ENCODE results near the gene ERC2.
"Not testable (repeated sequence)": the region's sequence is repeated elsewhere in the genome, so short reads cannot be mapped to it uniquely, and the experiment has no call there.

The ERC2 gene

DNA sequence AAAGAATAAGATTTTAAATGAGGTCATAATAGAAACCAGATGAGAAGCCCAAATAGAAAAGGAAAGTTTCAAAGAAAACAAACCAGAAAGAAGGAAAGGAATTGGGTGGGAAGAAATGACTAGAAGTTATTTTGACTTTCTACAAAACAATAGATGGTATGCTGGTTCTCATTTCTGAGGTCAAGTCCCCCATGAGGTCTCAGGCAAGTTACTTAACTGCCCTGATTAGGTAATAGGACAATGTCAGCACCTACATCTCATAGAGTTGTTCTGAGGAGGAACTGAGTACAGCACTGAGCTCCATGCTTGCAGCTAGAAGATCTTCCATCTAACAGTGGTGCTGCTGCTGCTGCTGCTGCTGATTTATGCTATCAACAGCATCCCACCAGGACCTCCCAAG, 185.9 kb downstream of the ERC2 start:
- H3K36me3 ChIP-seq (ENCODE audit: control insufficient read depth, insufficient read depth, low read length, severe bottlenecking), result no peaks in the 10 kb centered on the region
- peaks cover 19% of the 10 kb centered on the region for H3K27me3 ChIP-seq (replicated peaks; ENCODE audit: control insufficient read depth, insufficient read depth, low read length)
- peak; percentile 41 for DNase-seq (ENCODE audit: low read depth)
- H3K9ac ChIP-seq (ENCODE audit: low read length), result no peak overlapping the region
- no peaks in the 10 kb centered on the region for H3K4me1 ChIP-seq (ENCODE audit: control insufficient read depth, insufficient read depth, low read length)
- H3K9me3 ChIP-seq (ENCODE audit: control insufficient read depth, low read length), result peaks cover 13% of the 10 kb centered on the region
- no peak overlapping the region for H3K4me3 ChIP-seq (ENCODE audit: low read length)

DNA sequence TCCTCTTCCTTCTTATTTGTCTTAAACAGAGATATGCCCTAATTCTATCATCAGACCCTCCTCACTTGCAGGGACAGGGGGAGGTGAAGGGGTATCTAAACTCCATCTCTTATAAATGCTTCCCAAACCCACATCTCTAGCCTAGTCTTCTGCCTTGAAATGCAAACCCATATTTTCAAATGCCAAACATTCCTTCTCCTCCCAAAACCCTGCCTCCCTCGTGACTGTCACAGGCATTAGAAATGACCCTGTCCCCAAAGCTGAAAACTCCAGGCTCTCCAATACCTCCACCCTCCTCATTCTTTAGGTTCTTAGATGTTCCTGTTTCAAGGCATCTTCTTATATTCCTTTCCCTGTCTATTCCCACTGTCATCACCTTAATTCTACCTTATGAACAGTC, 191.0 kb downstream of the ERC2 start:
- Histone ChIP-seq H3K9ac (ENCODE audit: low read length) (no peak overlapping the region), H3K27me3 (replicated peaks; ENCODE audit: control insufficient read depth, insufficient read depth, low read length) (peaks cover 11% of the 10 kb centered on the region)
- DNase-seq (ENCODE audit: low read depth), result no peak

DNA sequence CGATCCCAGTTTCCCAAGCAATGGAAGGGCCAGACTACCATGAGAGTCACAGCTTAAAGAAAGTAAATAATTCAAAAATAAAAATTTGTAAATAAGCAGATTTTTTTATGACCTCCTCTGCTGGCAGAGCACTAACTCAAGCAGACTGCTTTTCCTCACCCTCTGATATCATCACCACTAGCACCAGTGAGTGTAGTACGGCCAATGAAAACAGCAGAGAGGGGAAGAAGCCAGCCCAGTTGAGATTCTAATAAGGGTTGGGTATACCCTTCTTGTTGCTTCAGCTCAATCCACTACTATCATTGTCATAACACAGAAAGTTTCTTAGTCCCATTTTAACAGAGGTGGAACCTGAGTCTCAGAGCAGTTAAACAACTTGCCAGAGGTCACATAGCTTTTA, 193.1 kb downstream of the ERC2 start:
- Histone ChIP-seq H3K9me3 (ENCODE audit: control insufficient read depth, low read length) (peaks cover 12% of the 10 kb centered on the region), H3K9ac (ENCODE audit: low read length) (no peak overlapping the region)

More for the DNA sequence above, 191.0 kb downstream of the ERC2 start:
- peaks cover 13% of the 10 kb centered on the region for H3K9me3 ChIP-seq (ENCODE audit: control insufficient read depth, low read length)
- H3K4me3 ChIP-seq (ENCODE audit: low read length), result no peak overlapping the region
- H3K4me1 ChIP-seq (ENCODE audit: control insufficient read depth, insufficient read depth, low read length), result no peaks in the 10 kb centered on the region
- H3K36me3 ChIP-seq (ENCODE audit: control insufficient read depth, insufficient read depth, low read length, severe bottlenecking), result no peaks in the 10 kb centered on the region

DNA sequence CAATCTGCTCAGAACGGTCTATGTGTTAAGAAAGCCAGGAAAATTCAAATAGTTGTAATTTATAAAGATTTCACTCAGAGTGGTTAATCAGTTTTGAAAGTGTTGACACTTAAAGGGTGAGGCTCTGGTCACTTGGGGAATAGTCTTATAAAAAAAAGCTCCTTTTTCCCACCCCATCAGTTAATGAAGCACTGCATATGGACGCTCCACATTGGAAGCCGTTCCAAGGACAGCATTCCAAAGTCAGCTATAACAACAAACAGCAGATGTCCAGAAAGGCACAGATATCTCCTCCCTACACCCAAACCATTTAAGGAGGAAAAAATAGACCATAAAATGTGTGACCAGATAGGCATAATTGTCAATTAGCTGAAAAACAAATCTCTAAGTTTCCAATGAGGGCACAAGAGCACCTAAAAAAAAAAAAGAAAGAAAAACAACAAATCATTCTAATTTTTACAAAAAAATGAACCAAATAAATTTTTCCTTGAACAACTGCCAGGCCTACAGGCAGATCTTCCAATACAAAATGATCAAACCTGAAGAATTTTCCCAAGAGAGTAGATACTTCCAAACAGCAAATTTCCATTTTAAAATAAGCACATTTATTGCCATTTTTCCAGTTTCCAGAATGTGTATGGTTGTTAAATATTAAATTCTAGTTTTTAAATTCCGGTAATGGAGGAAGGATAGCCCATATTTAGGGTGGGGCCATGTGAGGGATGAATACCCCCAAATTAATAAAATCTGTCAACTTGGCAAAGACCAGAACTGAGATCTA, 198.3 kb downstream of the ERC2 start:
- Histone ChIP-seq H3K9me3 (ENCODE audit: control insufficient read depth, low read length) (peaks cover 5% of the 10 kb centered on the region), H3K4me1 (ENCODE audit: control insufficient read depth, insufficient read depth, low read length) (no peaks in the 10 kb centered on the region), H3K4me3 (ENCODE audit: low read length) (no peak overlapping the region), H3K27me3 (replicated peaks; ENCODE audit: control insufficient read depth, insufficient read depth, low read length) (peaks cover 3% of the 10 kb centered on the region), H3K36me3 (ENCODE audit: control insufficient read depth, insufficient read depth, low read length, severe bottlenecking) (no peaks in the 10 kb centered on the region), H3K9ac (ENCODE audit: low read length) (no peak overlapping the region)
- peak; percentile 46 for DNase-seq (ENCODE audit: low read depth)

More for the DNA sequence above, 193.1 kb downstream of the ERC2 start:
- no peaks in the 10 kb centered on the region for H3K4me1 ChIP-seq (ENCODE audit: control insufficient read depth, insufficient read depth, low read length)
- no peaks in the 10 kb centered on the region for H3K36me3 ChIP-seq (ENCODE audit: control insufficient read depth, insufficient read depth, low read length, severe bottlenecking)
- H3K27me3 ChIP-seq (replicated peaks; ENCODE audit: control insufficient read depth, insufficient read depth, low read length), result peaks cover 8% of the 10 kb centered on the region
- no peak overlapping the region for H3K4me3 ChIP-seq (ENCODE audit: low read length)
- DNase-seq (ENCODE audit: low read depth), result no peak

DNA sequence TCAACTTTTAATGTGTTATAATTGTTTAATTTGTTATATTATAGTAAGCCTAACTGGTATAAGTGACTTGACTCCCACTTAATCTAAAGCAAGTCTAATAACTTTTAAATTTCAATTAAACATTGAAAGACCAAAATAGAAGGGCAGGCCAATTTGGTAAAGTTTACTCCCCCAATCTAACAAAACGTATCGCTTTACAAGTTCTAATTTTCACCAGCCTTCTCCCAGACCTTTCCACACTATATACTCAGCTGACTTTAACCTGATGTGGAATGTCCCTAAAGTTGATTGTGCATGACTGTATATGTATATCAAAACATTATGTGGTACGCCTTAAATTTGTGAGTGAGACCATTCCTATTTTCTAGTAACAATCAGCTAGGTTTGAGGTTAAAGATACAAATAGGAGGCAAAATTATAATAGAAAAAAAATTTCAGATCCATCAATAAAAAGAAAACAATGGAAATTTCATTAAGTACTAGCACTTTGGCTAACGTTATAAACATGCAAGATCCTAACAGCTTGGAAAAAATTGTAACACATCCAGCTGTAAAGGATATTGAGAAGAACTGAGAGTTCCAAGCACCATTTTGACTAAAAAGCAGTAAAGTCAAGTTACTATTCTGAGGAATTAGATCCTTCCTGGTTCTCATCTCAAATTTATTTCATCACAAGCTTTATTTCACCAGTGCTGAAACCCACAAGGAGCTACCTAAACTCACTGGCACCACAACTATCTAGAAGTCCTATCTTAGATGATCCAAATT, 199.5 kb downstream of the ERC2 start:
- DNase-seq (ENCODE audit: low read depth), result no peak
- Histone ChIP-seq H3K9ac (ENCODE audit: low read length) (no peak overlapping the region), H3K4me3 (ENCODE audit: low read length) (no peak overlapping the region)

DNA sequence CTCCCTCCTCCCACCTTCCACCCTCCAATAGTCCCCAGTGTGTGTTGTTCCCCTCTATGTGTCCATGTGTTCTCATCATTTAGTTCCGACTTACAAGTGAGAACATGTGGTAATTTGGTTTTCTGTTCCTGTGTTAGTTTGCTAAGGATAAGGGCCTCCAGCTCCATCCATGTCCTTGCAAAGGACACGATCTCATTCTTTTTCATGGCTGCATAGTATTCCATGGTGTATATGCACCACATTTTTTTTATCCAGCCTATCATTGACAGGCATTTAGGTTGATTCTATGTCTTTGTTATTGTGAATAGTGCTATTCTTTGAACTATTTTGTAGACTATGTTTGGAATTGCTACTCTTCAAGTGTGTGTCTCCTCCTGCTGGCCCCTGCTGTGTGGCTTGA, 206.4 kb downstream of the ERC2 start:
- Histone ChIP-seq H3K27me3 (replicated peaks; ENCODE audit: control insufficient read depth, insufficient read depth, low read length) (peaks cover 10% of the 10 kb centered on the region), H3K9me3 (ENCODE audit: control insufficient read depth, low read length) (peaks cover 11% of the 10 kb centered on the region)

More for the DNA sequence above, 199.5 kb downstream of the ERC2 start:
- Histone ChIP-seq H3K4me1 (ENCODE audit: control insufficient read depth, insufficient read depth, low read length) (no peaks in the 10 kb centered on the region), H3K36me3 (ENCODE audit: control insufficient read depth, insufficient read depth, low read length, severe bottlenecking) (no peaks in the 10 kb centered on the region), H3K9me3 (ENCODE audit: control insufficient read depth, low read length) (peaks cover 5% of the 10 kb centered on the region), H3K27me3 (replicated peaks; ENCODE audit: control insufficient read depth, insufficient read depth, low read length) (peaks cover 3% of the 10 kb centered on the region)

DNA sequence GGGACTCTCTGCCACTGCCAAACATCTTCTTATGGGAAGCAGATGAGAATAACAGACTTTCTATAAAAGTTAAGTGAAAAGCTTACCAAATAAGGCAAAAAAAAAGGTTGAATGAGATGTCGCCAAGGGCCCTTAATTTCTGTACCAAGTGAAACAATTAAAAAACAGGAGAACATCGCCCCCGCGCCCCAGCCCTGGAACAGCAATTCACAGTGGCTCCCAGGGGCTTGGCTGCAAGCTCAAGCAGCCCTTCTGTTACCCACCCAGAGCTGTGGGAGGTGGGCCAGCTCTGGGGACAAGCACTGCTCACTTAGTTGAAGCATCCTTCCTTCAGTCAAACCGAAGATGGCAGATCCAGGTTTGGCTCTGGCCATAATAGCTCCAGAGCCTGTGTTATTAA, 208.0 kb downstream of the ERC2 start:
- peaks cover 9% of the 10 kb centered on the region for H3K9me3 ChIP-seq (ENCODE audit: control insufficient read depth, low read length)
- H3K27me3 ChIP-seq (replicated peaks; ENCODE audit: control insufficient read depth, insufficient read depth, low read length), result peaks cover 17% of the 10 kb centered on the region
- H3K36me3 ChIP-seq (ENCODE audit: control insufficient read depth, insufficient read depth, low read length, severe bottlenecking), result no peaks in the 10 kb centered on the region
- H3K9ac ChIP-seq (ENCODE audit: low read length), result no peak overlapping the region
- no peak for DNase-seq (ENCODE audit: low read depth)
- no peaks in the 10 kb centered on the region for H3K4me1 ChIP-seq (ENCODE audit: control insufficient read depth, insufficient read depth, low read length)
- no peak overlapping the region for H3K4me3 ChIP-seq (ENCODE audit: low read length)

More for the DNA sequence above, 206.4 kb downstream of the ERC2 start:
- H3K4me1 ChIP-seq (ENCODE audit: control insufficient read depth, insufficient read depth, low read length); H3K9ac ChIP-seq (ENCODE audit: low read length); H3K36me3 ChIP-seq (ENCODE audit: control insufficient read depth, insufficient read depth, low read length, severe bottlenecking); H3K4me3 ChIP-seq (ENCODE audit: low read length); DNase-seq (ENCODE audit: low read depth): not testable (repeated sequence)

DNA sequence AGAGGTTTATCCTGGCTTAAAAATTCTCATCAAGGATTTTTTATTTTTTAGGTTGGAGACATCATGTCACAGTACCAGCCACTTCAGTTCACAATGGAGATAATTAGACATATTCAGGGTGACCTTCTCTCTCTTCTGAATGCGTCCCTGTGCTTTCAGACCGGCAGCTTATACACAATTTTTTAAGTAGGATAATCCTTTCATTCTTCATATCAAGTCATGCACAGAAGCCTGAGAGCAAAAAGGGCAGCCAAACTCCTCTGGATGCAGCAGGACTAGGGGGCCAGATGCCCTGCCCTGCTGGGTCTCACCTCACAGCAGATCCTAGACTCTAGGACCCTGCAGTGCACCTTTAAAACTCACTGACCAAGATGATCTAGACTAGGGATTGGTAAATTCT, 210.4 kb downstream of the ERC2 start:
- H3K9ac ChIP-seq (ENCODE audit: low read length), result no peak overlapping the region
- peaks cover 6% of the 10 kb centered on the region for H3K9me3 ChIP-seq (ENCODE audit: control insufficient read depth, low read length)
- H3K4me1 ChIP-seq (ENCODE audit: control insufficient read depth, insufficient read depth, low read length), result no peaks in the 10 kb centered on the region
- peaks cover 21% of the 10 kb centered on the region for H3K27me3 ChIP-seq (replicated peaks; ENCODE audit: control insufficient read depth, insufficient read depth, low read length)
- no peak overlapping the region for H3K4me3 ChIP-seq (ENCODE audit: low read length)
- no peaks in the 10 kb centered on the region for H3K36me3 ChIP-seq (ENCODE audit: control insufficient read depth, insufficient read depth, low read length, severe bottlenecking)
- no peak for DNase-seq (ENCODE audit: low read depth)

DNA sequence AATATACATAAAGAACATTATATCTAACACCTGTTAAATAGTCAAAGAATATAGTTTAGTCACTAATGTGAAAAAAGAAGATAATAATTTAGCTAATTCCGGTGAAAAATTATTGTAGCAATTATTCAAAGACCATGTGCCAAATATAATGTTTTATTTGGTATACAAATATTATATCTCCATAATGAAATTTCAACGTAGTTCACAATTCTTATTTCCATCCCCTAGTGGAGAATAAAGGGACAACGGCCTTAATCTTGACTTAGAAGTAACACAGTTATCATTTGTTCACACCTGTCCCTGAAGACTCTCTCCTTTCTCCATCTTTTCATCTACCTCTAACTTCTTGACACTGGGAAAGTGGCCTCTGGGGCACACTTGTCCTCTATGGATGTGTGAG, 213.4 kb downstream of the ERC2 start:
- H3K9me3 ChIP-seq (ENCODE audit: control insufficient read depth, low read length), result no peaks in the 10 kb centered on the region
- peaks cover 10% of the 10 kb centered on the region for H3K27me3 ChIP-seq (replicated peaks; ENCODE audit: control insufficient read depth, insufficient read depth, low read length)
- H3K9ac ChIP-seq (ENCODE audit: low read length), result no peak overlapping the region
- DNase-seq (ENCODE audit: low read depth), result peak; percentile 21
- H3K36me3 ChIP-seq (ENCODE audit: control insufficient read depth, insufficient read depth, low read length, severe bottlenecking), result no peaks in the 10 kb centered on the region
- no peak overlapping the region for H3K4me3 ChIP-seq (ENCODE audit: low read length)
- H3K4me1 ChIP-seq (ENCODE audit: control insufficient read depth, insufficient read depth, low read length), result no peaks in the 10 kb centered on the region

DNA sequence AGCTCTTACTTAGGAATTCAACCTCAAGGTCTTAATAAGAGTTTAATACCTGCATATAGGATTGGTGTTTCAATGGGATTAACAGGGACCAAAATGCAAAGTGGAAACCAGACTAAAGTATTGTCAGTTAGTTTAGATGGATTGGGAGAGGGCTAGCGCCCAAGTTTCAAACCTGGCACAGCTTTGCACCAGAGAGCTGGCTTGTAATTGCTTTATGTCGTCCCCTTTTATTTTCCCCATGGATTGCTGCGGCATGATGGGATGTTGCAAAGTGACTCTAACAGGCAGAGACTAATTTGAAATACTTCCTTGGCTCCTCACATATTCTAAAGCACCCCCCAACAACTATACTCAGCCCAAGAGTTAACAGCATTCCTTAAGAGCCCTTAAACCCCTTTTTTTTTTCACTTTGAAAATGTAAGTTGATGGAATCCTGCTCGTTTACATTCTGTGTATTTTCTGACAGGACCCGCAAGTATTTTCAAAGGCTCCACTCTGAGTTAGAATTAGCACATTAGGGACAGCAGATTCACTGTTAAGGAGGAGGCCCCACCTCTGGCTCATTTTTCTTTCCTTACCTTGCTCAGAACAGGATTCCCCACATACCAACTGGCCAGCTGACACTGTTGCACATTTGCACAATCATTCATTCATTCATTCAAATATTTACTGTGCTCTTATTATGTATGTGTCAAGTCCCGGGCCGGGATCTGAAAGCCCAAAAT, 214.2 kb downstream of the ERC2 start:
- Histone ChIP-seq H3K9ac (ENCODE audit: low read length) (no peak overlapping the region), H3K4me3 (ENCODE audit: low read length) (no peak overlapping the region), H3K4me1 (ENCODE audit: control insufficient read depth, insufficient read depth, low read length) (no peaks in the 10 kb centered on the region), H3K36me3 (ENCODE audit: control insufficient read depth, insufficient read depth, low read length, severe bottlenecking) (no peaks in the 10 kb centered on the region), H3K9me3 (ENCODE audit: control insufficient read depth, low read length) (no peaks in the 10 kb centered on the region), H3K27me3 (replicated peaks; ENCODE audit: control insufficient read depth, insufficient read depth, low read length) (peaks cover 10% of the 10 kb centered on the region)
- no peak for DNase-seq (ENCODE audit: low read depth)

DNA sequence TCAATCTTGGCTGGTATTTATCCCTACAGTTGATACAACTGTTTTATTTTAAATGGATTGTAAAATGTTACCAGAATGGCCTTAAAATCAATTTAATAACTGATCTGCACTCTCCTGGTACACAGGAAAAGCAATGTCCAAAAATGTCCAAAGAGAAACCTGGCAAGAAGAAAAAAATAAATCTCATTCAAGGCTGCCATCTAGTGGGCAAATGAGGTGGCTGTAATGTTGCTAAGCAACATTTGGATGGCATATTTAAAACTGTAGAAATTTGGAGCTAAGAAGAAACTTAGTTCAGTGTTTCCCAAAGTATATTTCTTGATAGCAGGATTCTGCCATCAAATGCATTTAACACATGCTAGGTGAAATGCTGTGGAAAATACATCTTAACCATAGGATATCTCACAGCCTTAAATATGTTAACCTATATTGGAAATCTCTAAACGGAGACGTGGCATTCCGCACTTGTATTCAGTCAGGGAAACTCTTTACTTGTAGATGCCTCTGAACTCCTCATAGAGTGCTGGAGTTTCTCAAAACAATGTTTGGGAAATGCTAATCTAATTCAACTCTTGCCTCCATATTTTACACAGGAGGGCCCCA, 216.8 kb downstream of the ERC2 start:
- no peaks in the 10 kb centered on the region for H3K9me3 ChIP-seq (ENCODE audit: control insufficient read depth, low read length)
- H3K27me3 ChIP-seq (replicated peaks; ENCODE audit: control insufficient read depth, insufficient read depth, low read length), result peaks cover 10% of the 10 kb centered on the region
- no peaks in the 10 kb centered on the region for H3K36me3 ChIP-seq (ENCODE audit: control insufficient read depth, insufficient read depth, low read length, severe bottlenecking)
- H3K4me1 ChIP-seq (ENCODE audit: control insufficient read depth, insufficient read depth, low read length), result no peaks in the 10 kb centered on the region
- peak; percentile 88 for DNase-seq (ENCODE audit: low read depth)
- H3K9ac ChIP-seq (ENCODE audit: low read length), result no peak overlapping the region
- no peak overlapping the region for H3K4me3 ChIP-seq (ENCODE audit: low read length)

Measured in adipocyte (in vitro differentiated cells).